ENCODE data around the gene SDR39U1.

Gene SDR39U1

GRCh38 chr14:24439830-24440605 is 2.6 kb downstream of the SDR39U1 start:
- no peak overlapping the region for H3K27ac ChIP-seq (ENCODE audit: low read depth, low read length)
- no peak overlapping the region for H3K4me3 ChIP-seq (ENCODE audit: low read length)
- peaks cover 11% of the 10 kb centered on the region for H3K4me1 ChIP-seq (ENCODE audit: control insufficient read depth, insufficient read depth, low read length)
- peaks cover 27% of the 10 kb centered on the region for H3K36me3 ChIP-seq (ENCODE audit: control insufficient read depth, insufficient read depth, low read length)
- H3K27me3 ChIP-seq (ENCODE audit: control insufficient read depth, insufficient read depth, low read length): no peaks in the 10 kb centered on the region
- no peak overlapping the region for H3K9ac ChIP-seq (ENCODE audit: low read length)

GRCh38 chr14:24439257-24439656 is 3.3 kb downstream of the SDR39U1 start:
- peaks cover 27% of the 10 kb centered on the region for H3K36me3 ChIP-seq (ENCODE audit: control insufficient read depth, insufficient read depth, low read length)
- H3K4me1 ChIP-seq (ENCODE audit: control insufficient read depth, insufficient read depth, low read length): peaks cover 11% of the 10 kb centered on the region
- no peak overlapping the region for H3K9ac ChIP-seq (ENCODE audit: low read length)
- no peak overlapping the region for H3K27ac ChIP-seq (ENCODE audit: low read depth, low read length)
- H3K4me3 ChIP-seq (ENCODE audit: low read length): no peak overlapping the region
- H3K27me3 ChIP-seq (ENCODE audit: control insufficient read depth, insufficient read depth, low read length): no peaks in the 10 kb centered on the region

DNA sequence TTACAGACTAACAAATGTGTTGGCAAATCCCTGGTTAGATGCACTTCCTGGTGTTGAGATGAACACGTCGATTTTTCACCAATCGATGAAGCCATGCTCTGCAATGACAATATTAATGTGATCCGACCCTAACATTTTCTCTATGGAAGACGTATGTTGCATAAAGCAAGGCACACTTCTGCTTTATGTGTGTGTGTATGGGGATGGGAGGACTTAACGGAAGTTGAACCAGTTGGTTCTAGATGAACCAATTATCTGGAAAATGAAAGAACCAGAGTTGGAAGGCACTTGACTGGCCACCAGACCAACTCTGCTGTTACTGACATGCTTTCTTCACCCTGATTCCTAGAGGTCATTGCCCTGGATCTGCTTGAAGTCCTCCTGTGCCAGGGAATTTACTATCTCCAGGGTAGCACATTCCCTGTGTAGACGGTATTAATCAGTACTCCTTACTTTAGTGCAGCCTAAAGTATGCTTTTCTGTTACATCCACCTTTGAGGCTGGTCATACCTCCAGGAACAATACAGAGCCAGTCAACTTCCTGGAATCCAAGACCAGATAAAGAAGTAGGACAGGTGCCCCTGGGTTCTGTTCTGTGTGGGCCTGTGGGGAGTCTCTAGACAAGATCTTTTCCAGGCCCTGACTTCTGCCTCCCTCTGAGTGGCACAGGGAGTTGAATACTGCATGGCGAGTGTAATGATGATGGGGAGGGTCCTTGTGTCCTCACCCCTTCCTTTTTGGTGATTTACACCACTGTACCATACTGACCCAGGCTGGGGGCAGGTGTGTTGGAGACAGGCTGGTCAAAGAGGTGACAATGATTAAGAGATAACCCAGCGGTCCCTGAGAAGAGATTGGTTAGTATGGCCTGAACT is 4.1 kb downstream of the SDR39U1 start:
- peaks cover 30% of the 10 kb centered on the region for H3K36me3 ChIP-seq (ENCODE audit: control insufficient read depth, insufficient read depth, low read length)
- H3K27ac ChIP-seq (ENCODE audit: low read depth, low read length): no peak overlapping the region

GRCh38 chr14:24437736-24438067 is 4.9 kb downstream of the SDR39U1 start:
- Histone ChIP-seq H3K27me3 (ENCODE audit: control insufficient read depth, insufficient read depth, low read length) (no peaks in the 10 kb centered on the region), H3K4me3 (ENCODE audit: low read length) (no peak overlapping the region), H3K36me3 (ENCODE audit: control insufficient read depth, insufficient read depth, low read length) (peaks cover 35% of the 10 kb centered on the region), H3K9ac (ENCODE audit: low read length) (no peak overlapping the region), H3K4me1 (ENCODE audit: control insufficient read depth, insufficient read depth, low read length) (peaks cover 11% of the 10 kb centered on the region), H3K27ac (ENCODE audit: low read depth, low read length) (no peak overlapping the region)

More for the DNA sequence above, 4.1 kb downstream of the SDR39U1 start:
- Histone ChIP-seq H3K4me3 (ENCODE audit: low read length) (no peak overlapping the region), H3K4me1 (ENCODE audit: control insufficient read depth, insufficient read depth, low read length) (peaks cover 11% of the 10 kb centered on the region), H3K27me3 (ENCODE audit: control insufficient read depth, insufficient read depth, low read length) (no peaks in the 10 kb centered on the region), H3K9ac (ENCODE audit: low read length) (no peak overlapping the region)

- Histone ChIP-seq H3K27ac (ENCODE audit: low read depth, low read length) (no peak overlapping the region), H3K27me3 (ENCODE audit: control insufficient read depth, insufficient read depth, low read length) (no peaks in the 10 kb centered on the region), H3K36me3 (ENCODE audit: control insufficient read depth, insufficient read depth, low read length) (peaks cover 40% of the 10 kb centered on the region), H3K4me3 (ENCODE audit: low read length) (no peak overlapping the region), H3K9ac (ENCODE audit: low read length) (no peak overlapping the region), H3K4me1 (ENCODE audit: control insufficient read depth, insufficient read depth, low read length) (peaks cover 11% of the 10 kb centered on the region)
Measured at GRCh38 chr14:24437020-24437735, 5.4 kb downstream of the SDR39U1 start.

GRCh38 chr14:24436355-24437019 is 6.1 kb downstream of the SDR39U1 start:
- H3K4me3 ChIP-seq (ENCODE audit: low read length): no peak overlapping the region
- H3K9ac ChIP-seq (ENCODE audit: low read length): no peak overlapping the region
- H3K4me1 ChIP-seq (ENCODE audit: control insufficient read depth, insufficient read depth, low read length): peaks cover 10% of the 10 kb centered on the region
- H3K27me3 ChIP-seq (ENCODE audit: control insufficient read depth, insufficient read depth, low read length): no peaks in the 10 kb centered on the region
- peak overlapping the region; percentile 62 for H3K27ac ChIP-seq (ENCODE audit: low read depth, low read length)
- peaks cover 43% of the 10 kb centered on the region for H3K36me3 ChIP-seq (ENCODE audit: control insufficient read depth, insufficient read depth, low read length)

DNA sequence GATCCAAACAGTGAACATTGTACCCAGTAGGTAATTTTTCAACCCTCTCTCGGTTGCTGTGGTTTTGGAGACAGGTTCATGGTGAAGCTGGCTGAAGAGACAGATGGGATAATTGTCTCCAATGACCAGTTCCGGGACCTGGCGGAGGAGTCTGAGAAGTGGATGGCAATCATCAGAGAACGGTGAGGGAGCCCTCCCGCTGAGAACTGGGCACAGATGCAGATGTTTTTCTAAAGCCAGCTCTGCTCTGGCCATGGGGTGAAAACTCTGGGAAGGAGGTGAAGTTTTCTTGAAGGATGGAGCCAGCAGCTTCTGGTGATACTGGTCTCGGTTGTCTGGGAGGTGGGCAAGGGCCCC is 6.6 kb downstream of the SDR39U1 start:
- H3K4me1 ChIP-seq (ENCODE audit: control insufficient read depth, insufficient read depth, low read length): peaks cover 11% of the 10 kb centered on the region
- peak overlapping the region; percentile 62 for H3K27ac ChIP-seq (ENCODE audit: low read depth, low read length)
- H3K36me3 ChIP-seq (ENCODE audit: control insufficient read depth, insufficient read depth, low read length): peaks cover 43% of the 10 kb centered on the region
- no peak overlapping the region for H3K4me3 ChIP-seq (ENCODE audit: low read length)
- H3K9ac ChIP-seq (ENCODE audit: low read length): no peak overlapping the region
- H3K27me3 ChIP-seq (ENCODE audit: control insufficient read depth, insufficient read depth, low read length): no peaks in the 10 kb centered on the region

DNA sequence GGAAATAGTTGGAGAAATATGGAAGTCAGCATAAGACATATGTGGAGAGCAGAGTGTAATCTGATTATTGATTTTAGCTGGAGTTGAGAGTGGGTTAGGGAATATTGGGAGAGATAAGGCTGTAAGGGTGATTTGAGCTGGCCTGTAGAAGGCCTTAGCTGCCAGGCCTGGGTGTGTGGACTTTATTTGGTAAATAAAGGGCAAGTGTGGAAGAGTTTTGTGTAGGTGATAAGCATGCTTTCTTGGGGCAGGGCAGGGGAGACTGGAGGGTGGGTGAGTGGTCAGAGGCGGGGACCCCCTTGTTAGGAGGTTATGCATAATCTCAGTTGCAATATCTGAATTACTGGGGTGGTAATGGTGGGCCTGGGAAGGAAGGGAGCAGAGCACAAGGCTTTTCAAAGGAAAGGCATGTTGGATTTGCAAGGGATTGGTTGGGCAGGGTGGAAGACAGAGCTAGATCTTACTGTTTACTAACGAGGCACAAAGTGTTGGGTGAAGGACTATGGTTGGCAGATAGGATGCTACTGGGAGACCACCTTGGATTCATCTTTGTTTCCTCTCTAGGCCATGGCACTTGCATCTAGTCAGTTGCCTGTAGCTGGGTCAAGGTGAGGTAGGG is 7.3 kb downstream of the SDR39U1 start:
- peaks cover 38% of the 10 kb centered on the region for H3K36me3 ChIP-seq (ENCODE audit: control insufficient read depth, insufficient read depth, low read length)
- H3K4me1 ChIP-seq (ENCODE audit: control insufficient read depth, insufficient read depth, low read length): peaks cover 15% of the 10 kb centered on the region
- H3K27me3 ChIP-seq (ENCODE audit: control insufficient read depth, insufficient read depth, low read length): no peaks in the 10 kb centered on the region
- no peak overlapping the region for H3K4me3 ChIP-seq (ENCODE audit: low read length)
- no peak overlapping the region for H3K9ac ChIP-seq (ENCODE audit: low read length)
- no peak overlapping the region for H3K27ac ChIP-seq (ENCODE audit: low read depth, low read length)

GRCh38 chr14:24434676-24435075 is 7.9 kb downstream of the SDR39U1 start:
- H3K36me3 ChIP-seq (ENCODE audit: control insufficient read depth, insufficient read depth, low read length): peaks cover 35% of the 10 kb centered on the region
- H3K9ac ChIP-seq (ENCODE audit: low read length): no peak overlapping the region
- H3K27me3 ChIP-seq (ENCODE audit: control insufficient read depth, insufficient read depth, low read length): no peaks in the 10 kb centered on the region
- no peak overlapping the region for H3K4me3 ChIP-seq (ENCODE audit: low read length)
- peaks cover 15% of the 10 kb centered on the region for H3K4me1 ChIP-seq (ENCODE audit: control insufficient read depth, insufficient read depth, low read length)
- no peak overlapping the region for H3K27ac ChIP-seq (ENCODE audit: low read depth, low read length)

DNA sequence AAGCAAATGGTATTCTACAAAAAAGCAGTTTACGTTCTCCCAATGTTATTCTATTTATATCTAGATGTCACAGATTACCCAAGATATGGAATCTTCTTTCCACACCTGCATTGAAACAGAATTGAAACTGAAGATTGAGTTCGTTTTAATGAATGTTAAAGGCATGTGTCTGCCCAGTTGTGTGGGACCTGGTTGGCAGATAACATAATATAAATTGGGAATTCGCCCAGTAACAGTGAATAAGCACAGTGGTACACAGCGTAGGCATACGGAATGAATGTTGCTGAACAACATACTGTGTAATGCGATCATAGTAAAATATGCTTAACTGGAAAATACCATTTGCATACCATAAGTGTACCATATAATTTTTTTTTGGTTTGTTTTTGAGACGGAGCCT is 8.5 kb downstream of the SDR39U1 start:
- Histone ChIP-seq H3K4me1 (ENCODE audit: control insufficient read depth, insufficient read depth, low read length) (peaks cover 18% of the 10 kb centered on the region), H3K9ac (ENCODE audit: low read length) (no peak overlapping the region), H3K4me3 (ENCODE audit: low read length) (no peak overlapping the region), H3K27me3 (ENCODE audit: control insufficient read depth, insufficient read depth, low read length) (no peaks in the 10 kb centered on the region), H3K27ac (ENCODE audit: low read depth, low read length) (no peak overlapping the region), H3K36me3 (ENCODE audit: control insufficient read depth, insufficient read depth, low read length) (peaks cover 31% of the 10 kb centered on the region)

- Histone ChIP-seq H3K27me3 (ENCODE audit: control insufficient read depth, insufficient read depth, low read length) (no peaks in the 10 kb centered on the region), H3K27ac (ENCODE audit: low read depth, low read length) (no peak overlapping the region), H3K36me3 (ENCODE audit: control insufficient read depth, insufficient read depth, low read length) (peaks cover 28% of the 10 kb centered on the region), H3K4me3 (ENCODE audit: low read length) (peak overlapping the region; percentile 87), H3K4me1 (ENCODE audit: control insufficient read depth, insufficient read depth, low read length) (peaks cover 19% of the 10 kb centered on the region), H3K9ac (ENCODE audit: low read length) (no peak overlapping the region)
Measured at GRCh38 chr14:24432259-24433131, 10.1 kb downstream of the SDR39U1 start.

Data from rectal smooth muscle tissue (tissue), 1 donor.